ENCODE measurements around the gene BST2. TPM values are rescaled to one million over a fixed set of nuclear protein-coding genes. Genes with fewer than 3 reads are reported as not detected.

The BST2 gene, protein sequence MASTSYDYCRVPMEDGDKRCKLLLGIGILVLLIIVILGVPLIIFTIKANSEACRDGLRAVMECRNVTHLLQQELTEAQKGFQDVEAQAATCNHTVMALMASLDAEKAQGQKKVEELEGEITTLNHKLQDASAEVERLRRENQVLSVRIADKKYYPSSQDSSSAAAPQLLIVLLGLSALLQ
- 10 to 100 TPM; 25.3 to 59.7 (median 51.0) TPM for total RNA-seq

DNA sequence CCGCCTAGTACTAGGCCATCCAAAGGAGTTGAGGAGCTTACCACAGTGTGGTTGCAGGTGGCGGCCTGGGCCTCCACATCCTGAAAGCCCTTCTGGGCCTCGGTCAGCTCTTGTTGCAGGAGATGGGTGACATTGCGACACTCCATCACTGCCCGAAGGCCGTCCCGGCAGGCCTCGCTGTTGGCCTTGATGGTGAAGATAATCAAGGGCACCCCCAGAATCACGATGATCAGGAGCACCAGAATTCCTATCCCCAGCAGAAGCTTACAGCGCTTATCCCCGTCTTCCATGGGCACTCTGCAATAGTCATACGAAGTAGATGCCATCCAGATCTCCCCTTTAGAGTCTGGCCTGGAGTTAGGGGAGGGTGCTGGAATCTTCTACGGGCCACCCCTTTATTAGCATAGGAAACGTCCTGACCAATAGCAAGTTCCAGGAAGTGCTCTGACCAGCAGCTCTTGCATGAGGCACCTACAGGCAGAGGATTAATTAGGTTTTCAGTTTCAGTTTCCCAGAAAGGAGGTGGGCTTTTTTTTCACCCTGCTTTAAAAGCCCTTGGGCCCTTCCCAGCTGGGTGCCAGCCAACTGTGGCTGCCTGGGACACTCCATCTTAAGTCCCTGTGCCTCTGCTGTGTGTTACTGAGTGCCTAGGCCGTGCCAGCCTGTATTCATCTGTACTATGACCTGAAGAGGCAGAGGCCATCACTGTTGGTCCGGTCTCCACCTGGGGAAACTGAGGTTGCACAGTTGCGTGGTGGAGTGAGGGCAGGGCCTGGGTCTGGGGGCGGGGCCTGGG is at the start of gene BST2:
Gene BST2, minus strand, starts transcription at position 381 of the 796 bp plus-strand sequence. Its CDS starts 55 bp downstream, at position 326.
- H3K4me3 ChIP-seq: peak within 1 kb of the TSS; percentile 43 to 56 (median 48)
- TF ChIP-seq POLR2AphosphoS5 (IDR thresholded peaks at IDR 0.05) (peak; percentile 48 to 58), POLR2A (IDR thresholded peaks at IDR 0.05; ENCODE audit: low read depth) (no peak), EP300 (IDR thresholded peaks at IDR 0.05) (no peak)
- TF ChIP-seq, protein P1, sequence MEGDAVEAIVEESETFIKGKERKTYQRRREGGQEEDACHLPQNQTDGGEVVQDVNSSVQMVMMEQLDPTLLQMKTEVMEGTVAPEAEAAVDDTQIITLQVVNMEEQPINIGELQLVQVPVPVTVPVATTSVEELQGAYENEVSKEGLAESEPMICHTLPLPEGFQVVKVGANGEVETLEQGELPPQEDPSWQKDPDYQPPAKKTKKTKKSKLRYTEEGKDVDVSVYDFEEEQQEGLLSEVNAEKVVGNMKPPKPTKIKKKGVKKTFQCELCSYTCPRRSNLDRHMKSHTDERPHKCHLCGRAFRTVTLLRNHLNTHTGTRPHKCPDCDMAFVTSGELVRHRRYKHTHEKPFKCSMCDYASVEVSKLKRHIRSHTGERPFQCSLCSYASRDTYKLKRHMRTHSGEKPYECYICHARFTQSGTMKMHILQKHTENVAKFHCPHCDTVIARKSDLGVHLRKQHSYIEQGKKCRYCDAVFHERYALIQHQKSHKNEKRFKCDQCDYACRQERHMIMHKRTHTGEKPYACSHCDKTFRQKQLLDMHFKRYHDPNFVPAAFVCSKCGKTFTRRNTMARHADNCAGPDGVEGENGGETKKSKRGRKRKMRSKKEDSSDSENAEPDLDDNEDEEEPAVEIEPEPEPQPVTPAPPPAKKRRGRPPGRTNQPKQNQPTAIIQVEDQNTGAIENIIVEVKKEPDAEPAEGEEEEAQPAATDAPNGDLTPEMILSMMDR (IDR thresholded peaks at IDR 0.05): no peak
- 51% methylated on average over 16 of the region's 18 CpGs for WGBS
- no peaks in the 10 kb centered on the region for H3K9me3 ChIP-seq
- peak within 1 kb of the TSS; percentile 71 to 79 (median 76) for H3K27ac ChIP-seq (replicated peaks in 1 of 4)
- H3K36me3 ChIP-seq: peaks cover 0 to 7% (median 0%) of the 10 kb centered on the region in 4 donors
- intact Hi-C loops (cut with DNase I): no loop called here
- peaks cover 10 to 40% (median 27%) of the 10 kb centered on the region in 4 donors for H3K4me1 ChIP-seq
- peaks cover 0 to 31% (median 2%) of the 10 kb centered on the region in 4 donors for H3K27me3 ChIP-seq
- no peak for DNase-seq (ENCODE audit: extremely low spot score)

DNA sequence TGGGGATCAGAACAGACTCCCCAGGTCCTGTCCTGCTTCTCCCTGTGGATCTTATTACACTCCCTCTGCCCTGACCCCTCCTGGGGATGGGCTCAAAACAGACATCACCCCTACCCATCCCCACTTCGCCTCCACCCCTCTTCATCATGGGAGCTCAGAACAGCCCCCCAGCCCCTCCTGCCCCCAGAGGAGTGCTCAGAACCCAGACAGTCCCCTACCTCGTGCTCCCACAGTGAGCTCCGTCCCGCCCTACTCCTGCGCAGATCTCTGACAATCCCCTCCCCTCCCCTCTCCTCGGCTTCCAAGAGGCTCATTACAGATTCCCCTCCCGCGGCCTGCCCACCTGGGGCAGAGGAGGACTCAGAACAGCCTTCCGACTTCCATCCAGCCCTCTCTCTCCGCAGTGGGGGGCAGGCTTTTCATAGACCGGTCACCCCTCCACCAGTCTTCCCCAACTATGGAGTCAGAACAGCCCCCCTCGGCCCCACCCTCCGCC is 49.2 kb upstream of the BST2 start:
- Histone ChIP-seq H3K9me3 (no peaks in the 10 kb centered on the region), H3K4me3 (no peak overlapping the region), H3K4me1 (peaks cover 6 to 23% (median 16%) of the 10 kb centered on the region in 4 donors), H3K27ac (replicated peaks in 1 of 4) (no peak overlapping the region), H3K36me3 (no peaks in the 10 kb centered on the region), H3K27me3 (peaks cover 0 to 72% (median 34%) of the 10 kb centered on the region in 4 donors)
- intact Hi-C loops (cut with DNase I): no loop called here
- 8% methylated on average over 13 of the region's 13 CpGs for WGBS
- DNase-seq (ENCODE audit: extremely low spot score): no peak
- TF ChIP-seq POLR2A (IDR thresholded peaks at IDR 0.05; ENCODE audit: low read depth): no peak
- TF ChIP-seq, protein P1 (IDR thresholded peaks at IDR 0.05): no peak
- TF ChIP-seq POLR2AphosphoS5 (IDR thresholded peaks at IDR 0.05): no peak
- no peak for TF ChIP-seq EP300 (IDR thresholded peaks at IDR 0.05)

DNA sequence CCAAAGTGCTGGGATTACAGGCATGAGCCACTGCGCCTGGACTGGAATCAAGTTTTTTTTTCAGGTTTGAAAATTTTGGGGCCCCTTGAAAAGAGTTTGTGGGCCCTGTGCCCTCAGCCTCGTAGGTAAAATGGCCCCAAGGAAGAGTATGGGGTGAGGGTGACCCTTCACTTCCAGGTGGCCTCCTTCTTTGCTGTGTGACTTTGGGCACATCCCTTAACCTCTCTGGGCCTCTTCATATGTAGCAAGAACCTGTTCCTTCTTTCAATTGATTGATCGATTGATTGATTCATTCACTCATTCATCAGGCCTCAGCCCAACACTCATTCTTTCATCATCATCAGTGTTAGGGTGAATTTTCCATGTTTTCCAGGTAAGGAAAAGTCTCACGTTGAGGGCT is 46.4 kb upstream of the BST2 start:
- H3K4me3 ChIP-seq: no peak overlapping the region
- WGBS: 81% methylated on average over 4 of the region's 4 CpGs
- intact Hi-C loops (cut with DNase I): no loop called here
- peaks cover 12 to 36% (median 30%) of the 10 kb centered on the region in 4 donors for H3K4me1 ChIP-seq
- TF ChIP-seq POLR2AphosphoS5 (IDR thresholded peaks at IDR 0.05): no peak
- TF ChIP-seq, protein P1 (IDR thresholded peaks at IDR 0.05): no peak
- TF ChIP-seq POLR2A (IDR thresholded peaks at IDR 0.05; ENCODE audit: low read depth): no peak
- TF ChIP-seq EP300 (IDR thresholded peaks at IDR 0.05): no peak
- no peak overlapping the region for H3K27ac ChIP-seq (replicated peaks in 1 of 4)
- H3K36me3 ChIP-seq: no peaks in the 10 kb centered on the region
- H3K9me3 ChIP-seq: no peaks in the 10 kb centered on the region
- no peak for DNase-seq (ENCODE audit: extremely low spot score)
- peaks cover 0 to 46% (median 25%) of the 10 kb centered on the region in 4 donors for H3K27me3 ChIP-seq

DNA sequence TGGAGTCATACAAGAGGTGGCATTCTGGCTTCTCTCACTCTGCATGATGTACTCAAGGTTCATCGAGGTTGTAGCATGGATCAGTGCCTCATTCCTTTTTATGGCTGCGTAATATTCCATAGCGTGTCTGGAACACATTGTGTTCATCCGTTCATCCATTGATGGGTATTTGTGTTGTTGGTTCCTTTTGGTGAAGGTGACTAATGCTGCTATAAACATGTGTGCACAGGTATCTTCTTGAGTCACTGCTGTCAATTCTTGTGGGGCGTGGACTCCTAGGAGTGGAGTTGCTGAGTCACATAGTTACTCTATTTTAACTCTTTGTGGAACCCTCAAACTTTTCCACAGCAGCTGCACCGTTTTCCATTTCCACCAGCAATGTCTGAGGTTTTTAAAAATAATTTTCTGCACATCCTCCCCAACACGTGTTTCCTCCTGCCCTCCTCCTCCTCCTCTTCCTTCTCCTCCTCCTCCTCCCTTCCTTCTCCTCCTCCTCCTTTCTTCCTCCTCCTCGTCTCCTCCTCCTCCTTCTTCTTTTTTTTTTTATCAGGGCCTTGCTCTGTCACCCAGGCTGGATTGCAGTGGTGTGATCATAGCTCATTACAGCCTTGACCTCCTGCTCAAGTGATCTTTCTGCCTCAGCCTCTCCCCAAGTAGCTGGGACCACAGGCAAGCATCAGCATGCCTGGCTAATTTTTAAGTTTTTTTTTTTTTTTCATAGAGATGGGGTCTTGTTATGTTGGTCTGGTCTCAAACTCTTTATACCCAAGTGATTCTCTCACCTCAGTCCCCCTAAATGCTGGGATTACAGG is 45.0 kb upstream of the BST2 start:
- intact Hi-C loops (cut with DNase I): no loop called here
- Histone ChIP-seq H3K9me3 (no peaks in the 10 kb centered on the region), H3K4me3 (no peak overlapping the region), H3K4me1 (peaks cover 8 to 29% (median 25%) of the 10 kb centered on the region in 4 donors), H3K27me3 (peaks cover 0 to 32% (median 13%) of the 10 kb centered on the region in 4 donors), H3K27ac (replicated peaks in 1 of 4) (no peak overlapping the region), H3K36me3 (no peaks in the 10 kb centered on the region)
- WGBS: 72% methylated on average over 8 of the region's 8 CpGs
- DNase-seq (ENCODE audit: extremely low spot score): no peak
- no peak for TF ChIP-seq POLR2A (IDR thresholded peaks at IDR 0.05; ENCODE audit: low read depth)
- TF ChIP-seq, protein P1 (IDR thresholded peaks at IDR 0.05): no peak
- TF ChIP-seq POLR2AphosphoS5 (IDR thresholded peaks at IDR 0.05): no peak
- no peak for TF ChIP-seq EP300 (IDR thresholded peaks at IDR 0.05)
